Measurements from ENCODE around the gene RILPL1. TPM values are rescaled to one million over a fixed set of nuclear protein-coding genes. Genes with fewer than 3 reads are reported as not detected.
"Not testable (repeated sequence)": the region's sequence is repeated elsewhere in the genome, so short reads cannot be mapped to it uniquely, and the experiment has no call there.

Gene RILPL1
- polyA plus RNA-seq, 1 experiment: 22.3 TPM

GRCh38 chr12:123498126-123498825, 35.2 kb downstream of the RILPL1 start:
- DNase-seq (ENCODE audit: low read depth): no peak

DNA sequence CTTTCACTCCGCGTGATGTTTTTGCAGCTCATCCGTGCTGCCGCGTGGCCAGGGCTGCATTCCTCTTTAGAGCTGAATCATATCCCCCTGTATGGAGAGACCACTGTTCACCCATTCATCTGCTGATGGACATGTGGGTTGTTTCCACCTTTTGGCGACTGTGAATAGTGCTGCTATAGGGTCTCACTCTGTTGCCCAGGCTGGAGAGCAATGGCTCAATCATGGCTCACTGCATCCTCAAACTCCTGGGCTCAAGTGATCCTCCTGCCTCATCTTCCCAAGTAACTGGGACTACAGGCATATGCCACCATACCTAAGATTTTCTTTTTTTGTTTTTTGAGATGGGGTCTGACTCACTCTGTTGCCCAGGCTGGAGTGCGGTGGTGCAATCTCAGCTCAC, 36.5 kb downstream of the RILPL1 start:
- CTCF ChIA-PET: no interaction called here
- no peak for DNase-seq (ENCODE audit: low read depth)
- POLR2A ChIA-PET: no interaction called here
- no peaks in the 10 kb centered on the region for H3K27me3 ChIP-seq (ENCODE audit: control insufficient read depth, insufficient read depth, low read length)
- no peak overlapping the region for H3K4me3 ChIP-seq (ENCODE audit: low read depth, low read length)
- no peak for TF ChIP-seq CTCF (IDR thresholded peaks at IDR 0.05; ENCODE audit: insufficient read depth, low read depth, low read length)
- peaks cover 14% of the 10 kb centered on the region for H3K36me3 ChIP-seq (ENCODE audit: control insufficient read depth, insufficient read depth, low read length)

More at GRCh38 chr12:123498126-123498825, 35.2 kb downstream of the RILPL1 start:
- POLR2A ChIA-PET: no interaction called here
- no peak for TF ChIP-seq CTCF (IDR thresholded peaks at IDR 0.05; ENCODE audit: insufficient read depth, low read depth, low read length)
- CTCF ChIA-PET: interaction anchor here (1.0 kb wide), 1 partner anchor 10 kb away, joined by 3 read pairs; no protein-coding TSS in a partner anchor
- peaks cover 14% of the 10 kb centered on the region for H3K36me3 ChIP-seq (ENCODE audit: control insufficient read depth, insufficient read depth, low read length)
- no peaks in the 10 kb centered on the region for H3K27me3 ChIP-seq (ENCODE audit: control insufficient read depth, insufficient read depth, low read length)
- H3K4me3 ChIP-seq (ENCODE audit: low read depth, low read length): no peak overlapping the region

DNA sequence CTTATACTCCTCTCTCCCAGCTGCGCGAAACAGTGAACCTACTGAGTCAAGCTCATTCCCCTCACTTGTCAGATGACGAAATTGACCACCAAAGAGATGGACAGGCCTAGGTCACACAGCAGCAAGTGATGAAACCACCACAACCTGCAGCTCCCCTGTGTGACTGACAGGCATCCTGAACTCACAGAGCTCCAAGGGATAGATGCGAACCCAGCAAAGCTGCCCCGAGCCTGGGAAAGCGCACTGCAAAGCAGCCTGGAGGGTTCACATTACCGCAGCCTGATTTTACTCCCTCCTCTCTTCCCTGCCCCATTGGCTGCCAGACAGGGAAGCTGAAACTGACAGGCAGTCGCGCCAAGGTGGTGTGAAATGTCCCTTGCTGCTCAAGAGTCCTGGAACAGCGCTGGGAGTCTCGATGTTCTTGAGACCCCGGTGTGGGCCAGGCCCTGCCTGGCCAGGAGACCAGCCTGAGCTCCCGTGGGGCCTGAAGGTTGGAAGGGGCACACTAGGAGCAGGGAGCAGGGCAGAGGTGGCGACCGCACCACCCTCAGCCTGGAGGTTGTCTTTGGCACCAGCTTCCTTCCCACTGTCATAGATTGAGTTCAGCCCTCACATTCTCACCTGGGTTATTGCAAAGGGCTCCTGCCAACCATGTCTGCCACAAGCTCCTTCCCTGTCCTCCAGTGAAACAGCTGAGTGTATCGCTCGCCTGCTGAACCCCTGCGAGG, 39.2 kb downstream of the RILPL1 start:
- no peak for TF ChIP-seq CTCF (IDR thresholded peaks at IDR 0.05; ENCODE audit: insufficient read depth, low read depth, low read length)
- Histone ChIP-seq H3K27me3 (ENCODE audit: control insufficient read depth, insufficient read depth, low read length) (no peaks in the 10 kb centered on the region), H3K36me3 (ENCODE audit: control insufficient read depth, insufficient read depth, low read length) (peaks cover 12% of the 10 kb centered on the region), H3K4me3 (ENCODE audit: low read depth, low read length) (no peak overlapping the region)
- ChIA-PET POLR2A (no interaction called here), CTCF (no interaction called here)
- no peak for DNase-seq (ENCODE audit: low read depth)

DNA sequence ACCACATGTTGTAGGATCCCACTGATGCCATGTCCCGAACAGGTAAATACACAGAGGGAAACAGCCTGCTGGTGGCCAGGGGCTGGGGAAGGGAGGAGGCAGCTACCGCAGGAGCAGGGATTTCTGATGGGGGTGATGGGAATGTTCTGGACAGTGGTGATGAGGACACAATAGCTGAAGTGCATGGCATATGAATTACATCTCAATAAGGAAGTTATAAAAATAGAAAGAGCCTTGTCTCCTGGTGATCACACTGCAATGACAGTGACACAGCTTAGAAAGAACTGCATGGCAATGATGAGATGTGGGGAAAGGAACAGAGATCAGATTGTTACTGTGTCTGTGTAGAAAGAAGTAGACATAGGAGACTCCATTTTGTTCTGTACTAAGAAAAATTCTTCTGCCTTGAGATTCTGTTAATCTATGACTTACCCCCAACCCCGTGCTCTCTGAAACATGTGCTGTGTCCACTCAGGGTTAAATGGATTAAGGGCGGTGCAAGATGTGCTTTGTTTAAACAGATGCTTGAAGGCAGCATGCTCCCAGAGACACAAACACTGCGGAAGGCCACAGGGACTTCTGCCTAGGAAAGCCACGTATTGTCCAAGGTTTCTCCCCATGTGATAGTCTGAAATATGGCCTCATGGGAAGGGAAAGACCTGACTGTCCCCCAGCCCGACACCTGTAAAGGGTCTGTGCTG, 41.0 kb downstream of the RILPL1 start:
- DNase-seq (ENCODE audit: low read depth); POLR2A ChIA-PET; CTCF ChIA-PET: not testable (repeated sequence)

GRCh38 chr12:123491481-123491880, 42.0 kb downstream of the RILPL1 start:
- POLR2A ChIA-PET: no interaction called here
- no peak for DNase-seq (ENCODE audit: low read depth)
- Histone ChIP-seq H3K36me3 (ENCODE audit: control insufficient read depth, insufficient read depth, low read length) (peaks cover 4% of the 10 kb centered on the region; the same call in 1 of the 2 replicates), H3K4me3 (ENCODE audit: low read depth, low read length) (no peak overlapping the region), H3K27me3 (ENCODE audit: control insufficient read depth, insufficient read depth, low read length) (no peaks in the 10 kb centered on the region)
- TF ChIP-seq CTCF (IDR thresholded peaks at IDR 0.05; ENCODE audit: insufficient read depth, low read depth, low read length): no peak
- CTCF ChIA-PET: no interaction called here

More for the DNA sequence above, 41.0 kb downstream of the RILPL1 start:
- not testable (repeated sequence) for H3K36me3 ChIP-seq (ENCODE audit: control insufficient read depth, insufficient read depth, low read length); H3K4me3 ChIP-seq (ENCODE audit: low read depth, low read length); H3K27me3 ChIP-seq (ENCODE audit: control insufficient read depth, insufficient read depth, low read length)

Measured in BJ (cell line).